Hematopoietic multipotent progenitor cell treated with erythropoietin and hydrocortisone succinate and interleukin-3 and kit ligand, for 17 days (in vitro differentiated cells): ENCODE results near the gene FOXO3B.
"Not testable (repeated sequence)": the region's sequence is repeated elsewhere in the genome, so short reads cannot be mapped to it uniquely, and the experiment has no call there.

Source experiments
- DNase-seq: peaks from one replicate; pipeline ENCODE4 v3.0.0-alpha.2; 2015; ENCODE audit warnings: low spot score

FOXO3B gene

DNA sequence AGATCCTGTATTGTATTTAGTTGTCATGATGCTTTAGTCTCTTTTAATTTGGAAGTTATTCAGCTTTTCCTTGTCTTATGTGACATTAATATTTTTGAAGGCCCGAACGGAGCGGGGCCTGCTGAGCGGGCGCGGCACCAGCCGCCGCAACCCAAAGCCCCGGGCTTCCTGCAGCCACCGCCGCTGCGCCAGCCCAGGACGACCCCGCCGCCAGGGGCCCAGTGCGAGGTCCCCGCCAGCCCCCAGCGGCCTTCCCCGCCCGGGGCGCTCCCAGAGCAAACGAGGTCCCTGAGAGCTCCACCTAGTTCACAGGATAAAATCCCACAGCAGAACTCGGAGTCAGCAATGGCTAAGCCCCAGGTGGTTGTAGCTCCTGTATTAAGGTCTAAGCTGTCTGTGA is 32.0 kb downstream of the FOXO3B start:
- DNase-seq: not testable (repeated sequence)

- not testable (repeated sequence) for DNase-seq
Observed at GRCh38 chr17:18644291-18644690, 37.8 kb downstream of the FOXO3B start, which contains the start of gene TBC1D28. TSS of gene TBC1D28 (minus strand) at chr17:18644391. CDS start at chr17:18641352, 3,039 bp downstream.

DNA sequence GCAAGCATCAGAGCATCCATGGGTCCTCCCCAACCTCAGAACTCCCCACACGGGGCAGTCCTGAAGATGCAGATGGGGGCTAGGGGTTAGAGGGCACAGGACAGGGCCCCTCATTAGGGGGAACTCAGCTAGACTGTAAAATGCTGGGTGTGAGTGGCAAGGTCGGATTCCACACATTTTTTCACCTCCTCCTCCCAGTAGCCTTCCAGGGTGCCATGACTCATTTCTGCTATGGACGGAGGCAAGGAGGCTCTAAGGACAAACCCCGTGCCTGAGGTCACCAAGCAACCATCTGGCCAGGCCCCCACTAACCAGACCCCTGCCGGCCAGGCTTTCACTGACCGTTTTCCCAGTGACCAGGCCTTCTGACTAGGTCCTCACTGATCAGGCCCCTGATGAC is 39.0 kb downstream of the FOXO3B start:
- DNase-seq: not testable (repeated sequence)

DNA sequence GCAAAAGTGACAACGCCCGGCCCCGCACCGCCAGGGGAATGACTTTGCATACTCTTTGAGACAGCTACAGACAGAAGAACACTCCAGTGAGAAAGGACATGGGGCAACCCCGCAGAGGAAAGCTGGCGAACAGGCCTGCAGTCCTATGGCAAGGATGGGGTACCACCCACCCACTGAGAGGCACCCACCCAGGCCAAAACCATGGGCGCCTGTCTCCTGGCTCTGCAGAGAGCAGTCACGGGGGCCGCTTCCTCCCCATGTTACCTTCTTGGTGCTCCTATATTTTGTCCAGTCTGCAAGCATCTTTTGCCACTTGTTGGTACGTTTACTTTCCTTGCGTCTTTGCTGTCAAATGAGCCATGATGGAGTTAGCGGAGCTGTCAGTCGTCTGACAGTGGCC is 43.8 kb downstream of the FOXO3B start:
- DNase-seq: peak; percentile 38

GRCh38 chr17:18636237-18636636 is 45.9 kb downstream of the FOXO3B start:
- not testable (repeated sequence) for DNase-seq

DNA sequence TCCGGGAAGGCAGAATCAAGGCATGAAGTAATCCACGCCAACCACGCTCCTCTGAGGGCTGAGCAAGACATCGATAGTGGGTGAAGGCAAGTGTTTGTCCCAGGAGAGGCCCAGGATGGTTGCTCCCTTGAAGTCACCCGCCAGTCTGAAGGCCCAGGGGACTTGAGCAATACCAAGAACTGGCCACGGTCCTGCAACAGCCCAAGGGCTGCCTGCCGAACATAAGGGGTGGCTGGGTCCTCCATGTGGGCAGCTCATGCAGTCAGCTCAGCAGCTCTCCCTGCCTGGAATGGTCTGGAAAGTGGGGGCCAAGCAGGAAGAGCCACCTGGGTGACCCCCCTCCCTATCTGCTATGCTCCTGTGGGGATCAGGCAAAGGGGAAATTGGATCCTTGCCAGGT is 46.3 kb downstream of the FOXO3B start:
- not testable (repeated sequence) for DNase-seq

GRCh38 chr17:18634550-18635263 is 47.4 kb downstream of the FOXO3B start:
- DNase-seq: not testable (repeated sequence)
